HG03460 (cell line): Measurements from ENCODE around the gene PPM1H.
"Not testable (repeated sequence)": the region's sequence is repeated elsewhere in the genome, so short reads cannot be mapped to it uniquely, and the experiment has no call there.

ENCODE experiments used
- ATAC-seq: cut with Tn5 transposase; IDR thresholded peaks from one replicate; pipeline ENCODE4 v1.9.1; 2021; ENCODE audit not compliant: unreplicated experiment

Gene PPM1H

GRCh38 chr12:62692884-62693283, 242.1 kb downstream of the PPM1H start:
- no peak for ATAC-seq

DNA sequence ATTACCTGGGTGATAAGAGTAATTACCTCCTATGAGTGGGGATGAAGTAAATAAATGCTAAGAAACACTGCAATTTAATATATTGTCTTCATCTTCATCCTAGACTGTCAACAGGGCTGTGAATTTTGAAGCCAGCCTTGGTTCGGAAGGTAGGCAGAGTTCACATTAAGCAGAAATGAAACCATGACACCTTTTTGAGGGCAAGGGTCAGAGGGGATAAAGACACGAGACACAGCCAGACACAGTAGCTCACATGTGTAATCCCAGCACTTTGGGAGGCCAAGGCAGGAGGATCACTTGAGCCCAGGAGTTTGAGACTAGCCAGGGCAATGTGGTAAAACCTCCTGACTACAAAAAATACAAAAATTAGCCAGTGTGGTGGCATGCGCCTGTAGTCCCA, 243.6 kb downstream of the PPM1H start:
- ATAC-seq = no peak

DNA sequence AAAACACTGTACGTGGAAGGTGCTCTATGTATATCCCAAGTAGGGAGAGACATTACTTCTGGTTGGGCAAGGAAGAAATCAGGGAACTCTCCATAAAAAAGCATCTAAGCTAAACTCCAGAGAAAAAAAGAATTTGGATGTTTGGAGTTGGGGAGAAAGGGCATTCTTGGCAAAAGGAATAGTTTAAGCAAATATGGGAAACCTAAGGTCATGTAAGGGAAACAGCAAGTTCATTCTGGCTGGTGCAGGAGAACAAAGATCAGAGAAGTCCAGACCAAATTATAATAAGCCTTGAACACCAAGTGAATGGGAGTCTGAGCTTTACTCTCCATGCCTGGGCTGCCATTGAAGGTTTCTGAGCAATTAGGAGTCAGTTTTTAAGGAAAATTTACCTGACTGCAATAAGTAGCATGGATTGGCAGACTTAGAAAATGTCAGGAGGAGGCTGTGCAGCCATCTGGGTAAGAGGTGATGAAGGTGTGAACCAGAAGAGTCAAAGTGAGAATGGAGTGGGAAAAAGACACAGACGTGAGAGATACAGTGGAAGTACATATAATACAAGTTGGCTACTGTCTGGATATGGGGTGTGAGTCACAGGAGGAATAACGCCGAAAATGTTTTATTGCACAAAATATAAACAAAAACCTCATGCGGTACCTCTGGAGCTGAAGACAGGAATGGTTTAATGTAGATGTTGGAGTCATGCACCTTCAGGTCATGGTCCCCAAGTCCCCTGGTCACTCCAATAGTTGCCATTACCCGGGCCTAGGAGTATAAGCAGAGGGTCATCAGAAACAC, 245.7 kb downstream of the PPM1H start:
- no peak for ATAC-seq

GRCh38 chr12:62686938-62687337, 248.0 kb downstream of the PPM1H start:
- no peak for ATAC-seq

GRCh38 chr12:62684570-62685295, 250.2 kb downstream of the PPM1H start:
- ATAC-seq = no peak

GRCh38 chr12:62683776-62684569, 251.0 kb downstream of the PPM1H start:
- no peak for ATAC-seq

- ATAC-seq = no peak
These were observed 253.6 kb downstream of the PPM1H start for GRCh38 chr12:62681306-62681705.

GRCh38 chr12:62679608-62680007, 255.3 kb downstream of the PPM1H start:
- no peak for ATAC-seq

DNA sequence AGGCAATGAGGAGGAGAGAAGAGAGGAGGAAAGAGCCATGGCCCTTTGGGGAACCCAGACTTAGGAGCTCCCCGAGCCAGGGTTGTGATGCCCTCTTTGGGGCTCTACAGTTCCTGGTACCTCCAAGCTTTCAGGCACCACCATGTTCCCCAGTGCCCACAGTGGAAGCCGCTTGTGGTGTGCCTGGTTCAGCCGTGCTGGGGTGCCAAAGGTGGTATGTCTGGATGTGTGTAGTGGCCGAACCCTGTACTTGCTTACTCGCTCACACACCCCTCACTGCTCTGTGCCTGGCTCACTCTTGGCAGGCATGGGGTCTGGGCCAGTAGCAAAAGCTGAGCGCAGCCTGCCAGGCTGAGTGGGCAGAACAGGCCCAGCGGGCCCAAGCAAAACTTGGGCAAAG, 257.6 kb downstream of the PPM1H start:
- ATAC-seq = no peak

DNA sequence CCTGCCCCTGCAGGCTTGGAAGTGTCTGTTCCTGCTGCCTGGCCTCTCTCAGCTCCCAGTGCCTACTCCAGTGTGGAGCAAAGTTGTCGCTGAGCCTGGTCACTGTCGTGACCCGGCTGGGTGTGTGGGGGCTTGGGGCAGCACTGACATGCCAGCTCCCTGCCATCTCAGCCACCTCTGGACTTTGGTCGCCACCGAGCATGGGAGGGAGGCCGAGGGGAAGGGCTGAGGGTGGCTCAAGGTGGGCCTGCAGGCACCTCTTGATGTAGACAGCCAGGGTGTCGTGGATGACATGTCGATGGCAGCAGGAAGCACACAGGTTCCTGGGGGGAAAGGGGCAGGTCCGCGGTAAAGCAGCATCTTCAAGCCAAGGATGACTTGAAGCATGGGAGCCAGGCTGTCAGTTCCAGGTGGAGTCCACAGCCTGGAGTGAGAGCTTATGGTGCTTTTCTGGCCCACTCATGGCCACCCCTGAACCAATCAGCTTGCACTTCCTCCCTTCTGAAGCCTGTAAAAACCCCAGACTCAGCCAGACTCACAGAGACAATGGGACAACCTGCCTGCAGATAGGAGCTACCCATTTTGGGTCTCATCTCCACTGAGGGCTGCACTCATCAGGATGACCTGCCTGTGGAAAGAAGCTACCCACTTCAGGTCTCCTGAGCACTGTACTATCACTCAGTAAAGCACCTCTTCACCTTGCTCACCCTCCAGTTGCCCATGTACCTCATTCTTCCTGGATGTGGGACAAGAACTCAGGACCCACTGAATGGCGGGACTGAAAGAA, 258.2 kb downstream of the PPM1H start:
- no peak for ATAC-seq

GRCh38 chr12:62673028-62673815, 261.7 kb downstream of the PPM1H start:
- ATAC-seq = no peak

GRCh38 chr12:62670986-62671720, 263.8 kb downstream of the PPM1H start:
- ATAC-seq = no peak

GRCh38 chr12:62668782-62669181, 266.2 kb downstream of the PPM1H start:
- no peak for ATAC-seq

GRCh38 chr12:62664951-62665350, 270.0 kb downstream of the PPM1H start:
- not testable (repeated sequence) for ATAC-seq

- ATAC-seq = no peak
These were observed 274.2 kb downstream of the PPM1H start for GRCh38 chr12:62660756-62661155.

- no peak for ATAC-seq
These were observed 275.3 kb downstream of the PPM1H start for GRCh38 chr12:62659453-62660295.

DNA sequence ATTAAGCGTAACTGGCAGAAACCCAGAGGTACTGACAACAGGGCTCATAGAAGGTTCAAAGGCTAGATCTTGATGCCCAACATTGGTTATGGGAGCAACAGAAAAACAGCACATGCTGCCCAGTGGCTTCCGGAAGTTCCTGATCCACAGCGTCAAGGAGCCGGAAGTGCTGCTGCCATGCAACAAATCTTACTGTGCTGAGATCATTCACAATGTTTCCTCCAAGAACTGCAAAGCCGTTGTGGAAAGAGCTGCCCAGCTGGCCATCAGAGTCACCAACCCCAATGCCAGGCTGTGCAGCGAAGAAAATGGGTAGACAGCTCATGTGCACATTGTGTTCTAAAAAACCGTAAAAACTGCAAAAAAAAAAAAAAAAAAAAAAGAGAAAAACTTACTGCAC, 276.0 kb downstream of the PPM1H start:
- ATAC-seq = no peak

DNA sequence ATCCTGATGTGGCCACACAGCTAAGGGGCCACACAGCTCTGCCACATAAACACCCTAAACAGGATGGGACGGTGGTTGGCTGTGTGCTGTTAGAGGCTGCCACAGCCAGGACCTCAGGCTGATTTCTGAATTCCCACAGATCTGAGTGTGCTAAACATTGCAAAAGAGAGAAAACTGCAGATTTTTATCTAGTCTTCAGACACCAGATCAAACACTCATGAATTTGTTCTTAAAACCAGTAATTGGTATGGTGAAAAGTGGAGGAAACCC, 277.7 kb downstream of the PPM1H start:
- ATAC-seq = no peak
